HUES64 (cell line): ENCODE data around the gene PHACTR4.

Experiments used
- H3K27ac ChIP-seq: 2 replicates; pipeline ENCODE4 v1.7.0; 2013; ENCODE audit warnings: low read depth, low read length, inconsistent platforms
- H3K27me3 ChIP-seq: 2 replicates; pipeline ENCODE4 v1.6.1; 2013; ENCODE audit warnings: mild to moderate bottlenecking, low read length; ENCODE audit not compliant: insufficient read depth
- H3K36me3 ChIP-seq: 2 replicates; pipeline ENCODE4 v1.6.1; 2013; ENCODE audit warnings: mild to moderate bottlenecking, low read length; ENCODE audit not compliant: insufficient read depth
- H3K4me1 ChIP-seq: 2 replicates; pipeline ENCODE4 v1.6.1; 2013; ENCODE audit warnings: mild to moderate bottlenecking, low read length, moderate library complexity; ENCODE audit not compliant: insufficient read depth
- H3K4me3 ChIP-seq: 2 replicates; pipeline ENCODE4 v1.5.1; 2013; ENCODE audit warnings: mild to moderate bottlenecking, low read length, moderate library complexity
- H3K9ac ChIP-seq: 2 replicates; pipeline ENCODE4 v1.6.1; 2013; ENCODE audit warnings: mild to moderate bottlenecking, low read depth, low read length
- H3K9me3 ChIP-seq: 2 replicates; pipeline ENCODE4 v1.6.1; 2013; ENCODE audit warnings: low read depth, low read length; ENCODE audit not compliant: insufficient read depth
- WGBS: fragments of 150-250, 120-280 bp; methylation state at CpG from one replicate; pipeline ENCODE4 v1.1.7; 2013; ENCODE audit warnings: missing lambda C conversion rate; 5-methylcytosine and 5-hydroxymethylcytosine counted together

Gene PHACTR4

DNA sequence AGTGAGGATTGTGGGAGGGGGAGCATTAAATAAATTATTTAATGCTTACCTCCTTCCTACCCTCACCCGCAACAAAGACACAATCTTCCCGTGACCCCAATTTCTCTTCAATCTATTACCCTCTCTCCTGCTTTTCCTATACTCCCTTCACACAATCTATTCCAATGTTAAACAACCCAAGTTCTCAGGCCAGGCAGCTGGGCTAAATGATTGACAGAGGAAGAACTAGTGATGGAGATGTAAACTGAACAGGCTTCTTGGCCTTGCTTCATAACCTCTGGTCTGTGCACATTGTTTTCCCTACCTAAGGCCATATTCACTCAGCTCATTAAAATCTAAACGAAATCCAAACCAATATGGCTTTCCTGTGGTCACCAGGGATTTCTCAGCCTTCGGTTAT is 132.4 kb downstream of the PHACTR4 start:
- H3K27ac ChIP-seq: no peak overlapping the region

DNA sequence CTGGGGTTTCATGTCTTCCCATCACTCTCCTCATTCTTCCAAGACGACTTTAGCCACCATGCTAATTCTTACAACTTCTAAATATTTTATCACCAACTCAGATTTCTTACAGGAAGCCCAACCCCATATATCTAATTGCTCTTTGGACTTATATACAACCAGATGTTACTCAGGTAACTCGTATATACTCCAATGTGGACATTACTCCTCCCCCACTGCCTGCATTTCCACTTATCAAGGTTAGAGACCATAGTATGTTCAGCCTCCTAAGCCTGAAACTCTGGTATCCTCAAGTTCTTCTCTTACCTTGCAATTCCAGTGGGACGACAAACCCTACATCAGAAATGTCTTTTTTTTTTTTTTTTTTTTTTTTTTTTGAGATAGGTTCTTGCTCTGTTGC is 133.6 kb downstream of the PHACTR4 start:
- Histone ChIP-seq H3K4me1 (peaks cover 2% of the 10 kb centered on the region), H3K9ac (no peak overlapping the region), H3K36me3 (peaks cover 26% of the 10 kb centered on the region), H3K9me3 (no peaks in the 10 kb centered on the region), H3K27me3 (no peaks in the 10 kb centered on the region), H3K4me3 (no peak overlapping the region), H3K27ac (no peak overlapping the region)
- WGBS: 88% methylated on average over 2 of the region's 3 CpGs

More for the DNA sequence above, 132.4 kb downstream of the PHACTR4 start:
- H3K27me3 ChIP-seq: no peaks in the 10 kb centered on the region
- H3K36me3 ChIP-seq: peaks cover 19% of the 10 kb centered on the region
- H3K9me3 ChIP-seq: no peaks in the 10 kb centered on the region
- H3K9ac ChIP-seq: no peak overlapping the region
- WGBS: 90% methylated on average over 4 of the region's 4 CpGs
- H3K4me3 ChIP-seq: no peak overlapping the region
- H3K4me1 ChIP-seq: no peaks in the 10 kb centered on the region

DNA sequence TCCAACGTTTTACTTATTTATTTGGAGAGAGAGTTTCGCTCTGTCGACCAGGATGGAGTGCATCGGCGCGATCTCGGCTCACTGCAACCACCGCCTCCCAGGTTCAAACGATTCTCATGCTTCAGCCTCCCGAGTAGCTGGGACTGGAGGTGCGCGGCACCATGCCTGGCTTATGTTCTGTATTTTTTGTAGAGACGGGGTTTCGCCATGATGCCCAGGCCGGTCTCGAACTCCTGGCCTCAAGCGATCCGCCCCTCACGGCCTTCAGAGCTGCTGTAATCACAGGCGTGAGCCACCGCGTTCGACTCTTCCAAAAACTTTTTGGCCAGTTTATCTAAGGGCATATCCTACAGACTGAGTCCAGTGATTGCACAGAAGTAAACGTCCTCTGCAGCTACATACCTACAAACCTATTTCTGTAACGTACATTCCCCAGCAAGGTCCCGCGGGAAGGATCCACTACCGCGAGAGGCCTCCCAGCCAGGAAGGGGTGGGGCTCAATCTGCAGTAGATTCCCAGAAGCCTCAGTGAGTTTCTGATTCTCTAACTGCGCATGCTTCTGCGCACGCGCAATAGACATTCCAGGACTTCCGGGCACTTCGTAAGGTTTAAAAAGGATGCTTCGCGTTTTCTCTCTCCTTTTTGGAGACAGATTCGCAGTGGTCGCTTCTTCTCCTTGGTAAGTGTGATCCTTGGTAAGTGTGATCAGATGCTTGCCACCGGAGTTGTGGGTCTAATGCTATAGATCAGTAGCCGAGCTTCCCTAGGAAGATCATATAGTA is 136.1 kb downstream of the PHACTR4 start, which contains the start of gene RCC1:
Gene RCC1 (plus strand): TSS at position 638 of the 782 bp plus-strand sequence. CDS start 23,824 bp downstream, outside the sequence.
- no peaks in the 10 kb centered on the region for H3K27me3 ChIP-seq
- H3K9me3 ChIP-seq: no peaks in the 10 kb centered on the region
- peak within 1 kb of the TSS; percentile 78 for H3K4me3 ChIP-seq
- H3K27ac ChIP-seq: peak within 1 kb of the TSS; percentile 98
- WGBS: 4% methylated on average over 39 of the region's 41 CpGs
- peak within 1 kb of the TSS; percentile 100 for H3K9ac ChIP-seq
- H3K36me3 ChIP-seq: peaks cover 46% of the 10 kb centered on the region
- H3K4me1 ChIP-seq: peaks cover 13% of the 10 kb centered on the region

DNA sequence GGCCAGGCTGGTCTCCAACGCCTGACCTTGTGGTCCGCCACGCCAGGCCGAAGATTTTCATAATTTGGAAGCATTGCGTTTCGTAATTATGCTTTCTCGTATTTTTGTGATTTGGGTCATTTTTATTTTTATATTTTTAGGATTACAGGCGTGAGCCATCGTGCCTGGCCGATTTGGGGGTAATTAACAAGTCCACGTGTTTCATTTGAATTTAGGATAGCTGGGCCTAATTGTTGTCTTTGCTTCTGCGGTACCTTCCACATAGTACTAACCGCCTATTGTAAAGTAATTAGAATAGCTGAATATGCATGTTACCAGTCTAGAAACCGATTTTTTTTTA is 137.3 kb downstream of the PHACTR4 start:
- no peaks in the 10 kb centered on the region for H3K9me3 ChIP-seq
- peak overlapping the region; percentile 78 for H3K4me3 ChIP-seq
- no peaks in the 10 kb centered on the region for H3K27me3 ChIP-seq
- peak overlapping the region; percentile 100 for H3K9ac ChIP-seq
- H3K36me3 ChIP-seq: peaks cover 54% of the 10 kb centered on the region
- peaks cover 13% of the 10 kb centered on the region for H3K4me1 ChIP-seq
- WGBS: 1% methylated on average over 13 of the region's 14 CpGs
- H3K27ac ChIP-seq: peak overlapping the region; percentile 98

DNA sequence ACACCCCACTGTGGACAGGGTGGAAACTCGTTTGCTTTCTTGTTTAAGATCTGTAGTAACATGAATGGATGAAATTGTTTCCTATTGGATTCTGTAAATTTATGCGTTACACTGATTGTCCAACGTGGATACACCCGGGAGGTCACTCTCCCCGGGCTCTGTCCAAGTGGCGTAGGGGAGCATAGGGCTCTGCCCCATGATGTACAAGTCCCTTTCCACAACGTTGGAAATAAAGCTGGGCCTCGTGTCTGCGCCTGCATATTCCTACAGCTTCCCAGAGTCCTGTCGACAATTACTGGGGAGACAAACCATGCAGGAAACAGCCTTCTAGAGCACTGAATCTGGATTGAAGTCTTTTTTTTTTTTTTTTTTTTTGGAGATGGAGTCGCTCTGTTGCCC is 137.7 kb downstream of the PHACTR4 start:
- Histone ChIP-seq H3K9ac (peak overlapping the region; percentile 100), H3K27me3 (no peaks in the 10 kb centered on the region), H3K4me1 (peaks cover 13% of the 10 kb centered on the region), H3K4me3 (peak overlapping the region; percentile 78), H3K36me3 (peaks cover 58% of the 10 kb centered on the region), H3K27ac (peak overlapping the region; percentile 98), H3K9me3 (no peaks in the 10 kb centered on the region)
- 1% methylated on average over 11 of the region's 11 CpGs for WGBS

DNA sequence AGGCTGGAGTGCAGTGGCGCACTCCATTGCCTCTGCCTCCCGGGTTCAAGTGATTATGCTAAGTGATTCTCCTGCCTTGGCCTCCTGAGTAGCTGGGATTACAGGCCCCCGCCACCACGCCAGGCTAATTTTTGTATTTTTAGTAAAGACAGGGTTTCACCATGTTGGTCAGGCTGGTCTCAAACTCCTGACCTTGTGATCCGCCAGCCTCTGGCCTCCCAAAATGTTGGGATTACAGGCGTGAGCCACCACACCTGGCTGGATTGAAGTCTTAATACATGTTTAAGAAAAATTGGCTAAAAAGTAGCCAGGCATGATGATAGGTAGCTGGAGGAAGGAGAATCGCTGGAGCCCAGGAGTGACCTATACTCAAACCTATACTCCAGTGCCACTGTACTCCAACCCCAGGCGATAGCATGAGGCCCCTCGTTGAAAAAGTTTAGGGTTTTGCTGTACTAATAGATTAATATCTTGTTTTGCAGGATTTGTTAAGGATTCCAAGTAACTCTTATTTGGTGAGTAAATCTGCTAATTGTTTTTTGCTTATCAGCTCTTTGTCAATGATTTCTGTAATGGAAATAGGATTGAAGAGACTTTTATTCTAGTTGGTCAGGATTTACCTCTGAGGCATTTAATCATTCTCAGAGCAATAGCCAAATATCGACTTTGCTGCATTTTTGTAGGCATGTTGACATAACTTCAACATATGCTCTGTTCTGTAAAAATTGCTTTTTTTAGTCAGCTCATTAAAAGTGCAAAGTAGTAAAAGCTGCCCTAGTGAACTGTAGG is 138.3 kb downstream of the PHACTR4 start:
- WGBS: 16% methylated on average over 9 of the region's 10 CpGs
- no peaks in the 10 kb centered on the region for H3K9me3 ChIP-seq
- H3K27me3 ChIP-seq: no peaks in the 10 kb centered on the region
- H3K4me3 ChIP-seq: peak overlapping the region; percentile 78
- peak overlapping the region; percentile 98 for H3K27ac ChIP-seq
- peaks cover 63% of the 10 kb centered on the region for H3K36me3 ChIP-seq
- H3K4me1 ChIP-seq: peaks cover 13% of the 10 kb centered on the region
- peak overlapping the region; percentile 100 for H3K9ac ChIP-seq

DNA sequence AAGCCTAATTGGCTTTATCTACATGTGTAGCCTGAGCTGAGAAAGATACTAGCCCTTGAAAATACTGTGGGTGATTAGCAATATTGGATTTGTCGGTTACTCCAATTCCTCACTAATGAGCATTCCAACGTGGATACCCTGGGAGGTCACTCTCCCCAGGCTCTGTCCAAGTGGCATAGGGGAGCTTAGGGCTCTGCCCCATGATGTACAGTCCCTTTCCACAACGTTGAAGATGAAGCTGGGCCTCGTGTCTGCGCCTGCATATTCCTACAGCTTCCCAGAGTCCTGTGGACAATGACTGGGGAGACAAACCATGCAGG is 138.9 kb downstream of the PHACTR4 start:
- Histone ChIP-seq H3K27ac (peak overlapping the region; percentile 98), H3K9ac (peak overlapping the region; percentile 100), H3K27me3 (no peaks in the 10 kb centered on the region), H3K4me3 (peak overlapping the region; percentile 78), H3K36me3 (peaks cover 68% of the 10 kb centered on the region), H3K9me3 (no peaks in the 10 kb centered on the region), H3K4me1 (peaks cover 13% of the 10 kb centered on the region)
- 49% methylated on average over 4 of the region's 5 CpGs for WGBS

DNA sequence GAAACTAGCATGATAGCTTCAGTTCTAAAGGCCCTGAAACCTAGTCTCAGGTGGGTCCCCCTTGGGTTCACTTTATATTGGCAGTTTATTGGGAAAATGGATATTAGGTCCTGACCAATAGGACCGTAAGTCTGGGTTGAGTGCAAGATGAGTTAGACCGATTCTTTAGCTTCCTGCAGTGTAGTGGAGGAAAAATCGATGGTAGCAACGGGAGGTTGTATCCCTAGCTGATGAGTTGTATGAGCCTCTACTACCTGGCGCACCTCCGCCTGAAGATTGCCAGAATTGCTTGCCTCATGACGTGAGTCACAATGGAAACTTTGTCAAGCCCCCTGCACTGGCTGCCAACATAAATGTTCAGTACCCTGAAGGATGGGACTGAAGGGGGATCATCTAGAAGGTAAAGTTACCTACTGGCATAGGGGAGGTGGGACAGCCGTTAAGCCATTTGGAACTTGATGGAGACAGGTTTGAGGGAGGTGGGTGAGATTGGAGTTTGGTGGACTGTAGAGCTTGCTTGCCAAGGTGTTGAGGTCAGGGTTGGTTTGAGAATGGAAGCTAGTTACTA is 140.2 kb downstream of the PHACTR4 start:
- 83% methylated on average over 8 of the region's 8 CpGs for WGBS
- H3K4me1 ChIP-seq: peaks cover 13% of the 10 kb centered on the region
- peak overlapping the region; percentile 98 for H3K27ac ChIP-seq
- peak overlapping the region; percentile 0; the same call in 1 of the 2 replicates for H3K4me3 ChIP-seq
- no peaks in the 10 kb centered on the region for H3K27me3 ChIP-seq
- no peaks in the 10 kb centered on the region for H3K9me3 ChIP-seq
- H3K36me3 ChIP-seq: peaks cover 73% of the 10 kb centered on the region
- peak overlapping the region; percentile 100 for H3K9ac ChIP-seq

DNA sequence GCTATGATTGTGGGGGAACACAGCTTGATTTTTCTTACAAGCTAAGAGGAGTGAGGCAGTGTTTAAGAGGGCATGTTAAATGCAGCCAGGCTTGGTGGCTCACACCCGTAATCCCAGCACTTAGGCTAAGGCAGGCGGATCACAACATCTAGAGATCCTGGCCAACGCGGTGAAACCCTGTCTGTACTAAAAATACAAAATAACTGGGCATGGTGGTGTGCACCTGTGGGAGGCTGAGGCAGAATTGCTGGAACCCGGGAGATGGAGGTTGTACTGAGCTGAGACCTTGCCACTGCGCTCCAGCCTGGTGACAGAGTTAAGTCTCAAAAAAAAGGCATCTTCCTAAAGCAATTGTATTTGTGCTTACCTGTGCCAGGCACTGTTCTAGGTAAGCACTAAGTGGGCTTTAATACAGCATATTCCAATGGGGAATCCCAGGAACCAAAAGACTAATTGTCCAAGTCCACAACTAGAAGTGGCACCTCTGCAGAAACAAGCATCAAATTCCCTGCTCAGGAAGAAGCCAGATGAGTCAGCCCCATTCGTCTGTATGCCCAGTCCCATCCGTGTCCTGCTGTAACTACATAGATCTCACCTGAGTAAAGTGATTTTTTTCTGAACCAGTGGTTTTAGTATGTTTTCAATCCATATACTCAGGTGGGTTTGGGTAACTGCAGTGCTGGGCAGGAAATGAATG is 140.9 kb downstream of the PHACTR4 start:
- H3K9ac ChIP-seq: peak overlapping the region; percentile 100
- H3K4me1 ChIP-seq: peaks cover 13% of the 10 kb centered on the region
- H3K9me3 ChIP-seq: no peaks in the 10 kb centered on the region
- 80% methylated on average over 8 of the region's 8 CpGs for whole genome bisulfite sequencing
- H3K4me3 ChIP-seq: no peak overlapping the region
- H3K27me3 ChIP-seq: no peaks in the 10 kb centered on the region
- H3K36me3 ChIP-seq: peaks cover 73% of the 10 kb centered on the region
- H3K27ac ChIP-seq: peak overlapping the region; percentile 98

DNA sequence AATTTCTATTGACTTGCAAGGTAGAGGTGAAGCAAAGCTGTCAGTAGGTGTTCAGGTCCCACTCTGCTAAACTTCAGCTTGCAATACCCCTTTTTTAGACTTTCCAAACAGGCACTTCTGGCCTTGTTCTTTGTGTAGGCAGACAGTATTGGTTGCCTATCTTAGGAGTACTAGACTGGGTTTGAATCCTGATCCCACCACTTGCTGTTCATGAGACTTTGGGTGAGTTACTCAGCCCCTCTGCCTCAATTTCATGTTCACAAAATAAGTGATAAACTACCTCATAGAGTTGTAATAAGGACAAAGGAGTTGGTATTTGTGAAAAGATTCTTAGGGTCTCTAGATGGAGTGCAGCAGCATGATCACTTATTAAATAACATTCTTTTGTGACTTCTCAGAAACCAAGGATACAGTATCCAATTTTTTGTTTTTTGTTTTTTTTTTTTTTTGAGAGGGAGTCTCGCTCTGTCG is 141.5 kb downstream of the PHACTR4 start:
- Histone ChIP-seq H3K9ac (peak overlapping the region; percentile 100), H3K4me1 (peaks cover 13% of the 10 kb centered on the region), H3K36me3 (peaks cover 73% of the 10 kb centered on the region), H3K4me3 (no peak overlapping the region), H3K27me3 (no peaks in the 10 kb centered on the region), H3K27ac (peak overlapping the region; percentile 98), H3K9me3 (no peaks in the 10 kb centered on the region)
- WGBS: 90% methylated on average over 2 of the region's 2 CpGs
